ENCODE measurements around the gene EFNA5. TPM values are rescaled to one million over a fixed set of nuclear protein-coding genes. Genes with fewer than 3 reads are reported as not detected.

Gene EFNA5
- total RNA-seq, 3 donors from 2014 or later (not counting 1 experiment from before 2014, with no cell fraction given): 2.2 to 8.1 (median 4.3) TPM

GRCh38 chr5:107426209-107426608 lies 244.5 kb downstream of the EFNA5 start:
- Mint-ChIP-seq H3K9me3 (no peaks in the 10 kb centered on the region), H3K27me3 (ENCODE audit: low read depth in 2 of 2) (no peaks in the 10 kb centered on the region), H3K4me1 (peaks cover 30 to 35% of the 10 kb centered on the region in 2 donors), H3K4me3 (no peak overlapping the region), H3K36me3 (no peaks in the 10 kb centered on the region), H3K27ac (no peak overlapping the region)
- no CpG with 5 or more reads among the region's 1 CpG for WGBS (ENCODE audit: insufficient coverage)
- H3K4me3 ChIP-seq (ENCODE audit: low read length): no peak overlapping the region
- no peak for ATAC-seq
- intact Hi-C loops (cut with micrococcal nuclease): loop anchor here (5.0 kb wide), 1 partner anchor 41 kb away; no protein-coding TSS in a partner anchor
- no peaks in the 10 kb centered on the region for H3K27me3 ChIP-seq (ENCODE audit: control insufficient read depth, insufficient read depth, low read length)
- H3K9me3 ChIP-seq (ENCODE audit: control insufficient read depth, insufficient read depth, low read length): no peaks in the 10 kb centered on the region
- no peaks in the 10 kb centered on the region for H3K4me1 ChIP-seq (ENCODE audit: control insufficient read depth, insufficient read depth, low read length)
- DNase-seq: no peak
- TF ChIP-seq, protein P1, sequence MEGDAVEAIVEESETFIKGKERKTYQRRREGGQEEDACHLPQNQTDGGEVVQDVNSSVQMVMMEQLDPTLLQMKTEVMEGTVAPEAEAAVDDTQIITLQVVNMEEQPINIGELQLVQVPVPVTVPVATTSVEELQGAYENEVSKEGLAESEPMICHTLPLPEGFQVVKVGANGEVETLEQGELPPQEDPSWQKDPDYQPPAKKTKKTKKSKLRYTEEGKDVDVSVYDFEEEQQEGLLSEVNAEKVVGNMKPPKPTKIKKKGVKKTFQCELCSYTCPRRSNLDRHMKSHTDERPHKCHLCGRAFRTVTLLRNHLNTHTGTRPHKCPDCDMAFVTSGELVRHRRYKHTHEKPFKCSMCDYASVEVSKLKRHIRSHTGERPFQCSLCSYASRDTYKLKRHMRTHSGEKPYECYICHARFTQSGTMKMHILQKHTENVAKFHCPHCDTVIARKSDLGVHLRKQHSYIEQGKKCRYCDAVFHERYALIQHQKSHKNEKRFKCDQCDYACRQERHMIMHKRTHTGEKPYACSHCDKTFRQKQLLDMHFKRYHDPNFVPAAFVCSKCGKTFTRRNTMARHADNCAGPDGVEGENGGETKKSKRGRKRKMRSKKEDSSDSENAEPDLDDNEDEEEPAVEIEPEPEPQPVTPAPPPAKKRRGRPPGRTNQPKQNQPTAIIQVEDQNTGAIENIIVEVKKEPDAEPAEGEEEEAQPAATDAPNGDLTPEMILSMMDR (IDR thresholded peaks at IDR 0.05): no peak
- no peak overlapping the region for H3K27ac ChIP-seq (ENCODE audit: low read length)
- no peaks in the 10 kb centered on the region for H3K36me3 ChIP-seq (ENCODE audit: control insufficient read depth, insufficient read depth, low read length)

DNA sequence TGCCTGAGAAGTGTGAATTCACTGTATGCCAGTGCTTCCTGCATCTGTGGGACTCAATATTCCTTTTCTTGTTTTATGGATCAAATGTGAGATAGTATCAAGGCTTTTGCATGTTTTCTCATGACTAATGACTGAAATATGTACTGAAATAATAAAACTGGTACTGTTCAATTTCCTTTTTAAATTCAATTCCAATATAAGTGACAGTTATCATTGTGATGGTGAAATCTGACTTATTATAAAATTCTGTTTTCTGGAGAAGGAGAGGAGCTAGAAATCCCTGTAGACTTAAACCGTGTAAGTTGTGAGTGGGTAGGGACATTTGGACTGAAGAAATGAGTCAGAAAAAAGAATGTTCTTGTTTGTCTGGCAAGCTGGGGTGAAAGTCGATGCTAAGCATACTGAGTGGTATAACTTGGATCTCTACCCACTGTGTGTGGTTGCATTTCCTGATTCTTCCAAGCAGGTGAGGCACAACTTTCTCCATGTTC lies 245.2 kb downstream of the EFNA5 start:
- no peak overlapping the region for H3K27ac ChIP-seq (ENCODE audit: low read length)
- H3K4me3 ChIP-seq (ENCODE audit: low read length): no peak overlapping the region
- H3K4me1 Mint-ChIP-seq: peaks cover 29 to 33% of the 10 kb centered on the region in 2 donors
- DNase-seq (no peak), ATAC-seq (no peak)
- intact Hi-C loops (cut with micrococcal nuclease): loop anchor here (5.0 kb wide), 1 partner anchor 42 kb away; no protein-coding TSS in a partner anchor
- TF ChIP-seq, protein P1 (IDR thresholded peaks at IDR 0.05): no peak
- H3K4me1 ChIP-seq (ENCODE audit: control insufficient read depth, insufficient read depth, low read length): no peaks in the 10 kb centered on the region
- H3K27me3 ChIP-seq (ENCODE audit: control insufficient read depth, insufficient read depth, low read length): no peaks in the 10 kb centered on the region
- H3K9me3 Mint-ChIP-seq: no peaks in the 10 kb centered on the region
- H3K9me3 ChIP-seq (ENCODE audit: control insufficient read depth, insufficient read depth, low read length): no peaks in the 10 kb centered on the region
- H3K4me3 Mint-ChIP-seq: no peak overlapping the region
- H3K27ac Mint-ChIP-seq: no peak overlapping the region
- H3K27me3 Mint-ChIP-seq (ENCODE audit: low read depth in 2 of 2): no peaks in the 10 kb centered on the region
- WGBS (ENCODE audit: insufficient coverage): 89% methylated on average over 2 of the region's 2 CpGs
- H3K36me3 Mint-ChIP-seq: no peaks in the 10 kb centered on the region
- no peaks in the 10 kb centered on the region for H3K36me3 ChIP-seq (ENCODE audit: control insufficient read depth, insufficient read depth, low read length)

GRCh38 chr5:107424491-107424890 lies 246.2 kb downstream of the EFNA5 start:
- H3K27me3 ChIP-seq (ENCODE audit: control insufficient read depth, insufficient read depth, low read length): no peaks in the 10 kb centered on the region
- no peak overlapping the region for H3K27ac ChIP-seq (ENCODE audit: low read length)
- no peaks in the 10 kb centered on the region for H3K36me3 ChIP-seq (ENCODE audit: control insufficient read depth, insufficient read depth, low read length)
- H3K36me3 Mint-ChIP-seq: no peaks in the 10 kb centered on the region
- intact Hi-C loops (cut with micrococcal nuclease): no loop called here
- no peaks in the 10 kb centered on the region for H3K4me1 ChIP-seq (ENCODE audit: control insufficient read depth, insufficient read depth, low read length)
- no peak overlapping the region for H3K4me3 ChIP-seq (ENCODE audit: low read length)
- ATAC-seq (no peak), DNase-seq (no peak)
- WGBS (ENCODE audit: insufficient coverage): 87% methylated on average over 2 of the region's 2 CpGs
- TF ChIP-seq, protein P1 (IDR thresholded peaks at IDR 0.05): no peak
- H3K9me3 ChIP-seq (ENCODE audit: control insufficient read depth, insufficient read depth, low read length): no peaks in the 10 kb centered on the region
- H3K4me3 Mint-ChIP-seq: no peak overlapping the region
- H3K27ac Mint-ChIP-seq: no peak overlapping the region
- no peaks in the 10 kb centered on the region for H3K27me3 Mint-ChIP-seq (ENCODE audit: low read depth in 2 of 2)
- peaks cover 20 to 23% of the 10 kb centered on the region in 2 donors for H3K4me1 Mint-ChIP-seq
- H3K9me3 Mint-ChIP-seq: no peaks in the 10 kb centered on the region

- no peaks in the 10 kb centered on the region for H3K36me3 Mint-ChIP-seq
- H3K27ac Mint-ChIP-seq: peak overlapping the region in 1 of 2 donors; percentile 33
- DNase-seq (no peak), ATAC-seq (peak in 1 of 3 donors; percentile 41)
- no peaks in the 10 kb centered on the region for H3K9me3 Mint-ChIP-seq
- Histone ChIP-seq H3K27me3 (ENCODE audit: control insufficient read depth, insufficient read depth, low read length) (no peaks in the 10 kb centered on the region), H3K27ac (ENCODE audit: low read length) (no peak overlapping the region), H3K9me3 (ENCODE audit: control insufficient read depth, insufficient read depth, low read length) (no peaks in the 10 kb centered on the region), H3K36me3 (ENCODE audit: control insufficient read depth, insufficient read depth, low read length) (no peaks in the 10 kb centered on the region), H3K4me1 (ENCODE audit: control insufficient read depth, insufficient read depth, low read length) (no peaks in the 10 kb centered on the region), H3K4me3 (ENCODE audit: low read length) (no peak overlapping the region)
- intact Hi-C loops (cut with micrococcal nuclease): no loop called here
- peaks cover 7 to 8% of the 10 kb centered on the region in 2 donors for H3K4me1 Mint-ChIP-seq
- H3K27me3 Mint-ChIP-seq (ENCODE audit: low read depth in 2 of 2): no peaks in the 10 kb centered on the region
- 94% methylated on average over 4 of the region's 4 CpGs for WGBS (ENCODE audit: insufficient coverage)
- H3K4me3 Mint-ChIP-seq: no peak overlapping the region
- TF ChIP-seq, protein P1 (IDR thresholded peaks at IDR 0.05): no peak
Measured at GRCh38 chr5:107422494-107422893, 248.2 kb downstream of the EFNA5 start.

All from natural killer cell (primary cell).